Ishikawa (cell line): ENCODE measurements around the gene MEGF11.

Source experiments
- CEBPB ChIP-seq: IDR thresholded peaks from 2 replicates; pipeline ENCODE4 v1.6.1; 2012
- CREB1 ChIP-seq: IDR thresholded peaks from 2 replicates; pipeline ENCODE4 v1.6.1; 2012; ENCODE audit warnings: low read depth
- EGR1 ChIP-seq: IDR thresholded peaks from 2 replicates; pipeline ENCODE4 v1.6.1; 2012
- EP300 ChIP-seq: IDR thresholded peaks from 2 replicates; pipeline ENCODE4 v1.6.1; 2012; ENCODE audit warnings: borderline replicate concordance
- FOXM1 ChIP-seq: IDR thresholded peaks from 2 replicates; pipeline ENCODE4 v1.6.1; 2012; ENCODE audit warnings: low read depth, borderline replicate concordance
- MAX ChIP-seq: IDR thresholded peaks from 2 replicates; pipeline ENCODE4 v1.6.1; 2012
- NFIC ChIP-seq: IDR thresholded peaks from 2 replicates; pipeline ENCODE4 v1.6.1; 2012
- RAD21 ChIP-seq: IDR thresholded peaks from 2 replicates; pipeline ENCODE4 v1.6.1; 2012; ENCODE audit warnings: low read depth
- REST ChIP-seq: IDR thresholded peaks from 2 replicates; pipeline ENCODE4 v1.6.1; 2012; ENCODE audit warnings: low read depth, mild to moderate bottlenecking
- TAF1 ChIP-seq: IDR thresholded peaks from 2 replicates; pipeline ENCODE4 v1.6.1; 2012; ENCODE audit warnings: low read depth, mild to moderate bottlenecking
- TCF12 ChIP-seq: IDR thresholded peaks from 2 replicates; pipeline ENCODE4 v1.6.1; 2012; ENCODE audit warnings: low read depth
- TEAD4 ChIP-seq: IDR thresholded peaks from 2 replicates; pipeline ENCODE4 v1.6.1; 2012
- USF1 ChIP-seq: IDR thresholded peaks from 2 replicates; pipeline ENCODE4 v1.6.1; 2012
- YY1 ChIP-seq: IDR thresholded peaks from 2 replicates; pipeline ENCODE4 v1.6.1; 2012; ENCODE audit warnings: low read depth
- ZBTB7A ChIP-seq: IDR thresholded peaks from 2 replicates; pipeline ENCODE4 v1.6.1; 2012; ENCODE audit warnings: low read depth

The MEGF11 gene

GRCh38 chr15:66138892-66139590 lies 114.5 kb downstream of the MEGF11 start:
- TF ChIP-seq YY1 (no peak), EGR1 (no peak), NFIC (no peak), REST (no peak), CEBPB (no peak), TAF1 (no peak), USF1 (no peak), TEAD4 (no peak), MAX (no peak), CREB1 (no peak), RAD21 (no peak)

GRCh38 chr15:66138096-66138783 lies 115.3 kb downstream of the MEGF11 start:
- no peak for TF ChIP-seq REST
- TF ChIP-seq TEAD4, result no peak
- TF ChIP-seq CREB1, result no peak
- no peak for TF ChIP-seq RAD21

- TF ChIP-seq YY1, result no peak
- TF ChIP-seq RAD21, result no peak
- TF ChIP-seq REST, result no peak
- no peak for TF ChIP-seq MAX
- TF ChIP-seq EP300, result no peak
- no peak for TF ChIP-seq TAF1
- no peak for TF ChIP-seq TCF12
- no peak for TF ChIP-seq FOXM1
- TF ChIP-seq TEAD4, result no peak
- no peak for TF ChIP-seq USF1
- TF ChIP-seq CREB1, result no peak
- no peak for TF ChIP-seq EGR1
- TF ChIP-seq ZBTB7A, result no peak
- TF ChIP-seq CEBPB, result no peak
- TF ChIP-seq NFIC, result no peak
Observed at GRCh38 chr15:66136948-66137347, 116.6 kb downstream of the MEGF11 start.

GRCh38 chr15:66135664-66136063 lies 117.9 kb downstream of the MEGF11 start:
- TF ChIP-seq ZBTB7A, result no peak
- TF ChIP-seq USF1, result no peak
- TF ChIP-seq YY1, result no peak
- no peak for TF ChIP-seq FOXM1
- TF ChIP-seq TCF12, result no peak
- TF ChIP-seq EP300, result no peak
- no peak for TF ChIP-seq NFIC
- no peak for TF ChIP-seq RAD21
- TF ChIP-seq CREB1, result no peak
- TF ChIP-seq CEBPB, result no peak
- TF ChIP-seq REST, result no peak
- TF ChIP-seq MAX, result no peak
- TF ChIP-seq TEAD4, result no peak
- TF ChIP-seq TAF1, result no peak
- no peak for TF ChIP-seq EGR1
